ENCODE results near the gene ADAMTS9. TPM values are rescaled to one million over a fixed set of nuclear protein-coding genes. Genes with fewer than 3 reads are reported as not detected.

Gene ADAMTS9
- total RNA-seq, 6 experiments from 2014 or later, result 1.1 to 9.9 (median 3.5) TPM

DNA sequence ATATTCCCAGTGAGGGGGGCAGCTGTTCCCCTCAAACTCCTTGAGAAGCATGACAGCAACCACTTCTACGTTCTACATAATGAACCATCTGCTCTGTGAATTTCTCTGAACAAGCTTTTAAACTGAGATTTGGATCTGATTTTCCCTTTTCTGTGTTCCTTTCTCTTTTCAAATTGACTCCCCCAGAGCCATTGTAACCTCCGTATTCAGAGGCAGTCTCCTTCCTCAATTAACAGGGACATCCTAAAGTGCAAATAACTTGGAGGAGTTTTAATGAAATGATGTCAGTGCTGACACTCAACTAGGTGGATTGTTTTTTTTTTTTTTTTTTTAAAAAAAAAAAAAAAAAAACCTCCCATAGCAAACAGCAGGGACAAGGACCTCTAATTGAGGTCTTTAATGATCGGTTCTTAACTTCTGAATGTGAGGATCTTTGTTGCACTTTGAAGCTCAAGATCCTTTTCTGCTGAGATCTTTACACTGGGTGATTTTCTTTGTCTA, 48.8 kb downstream of the ADAMTS9 start:
- intact Hi-C loops (cut with DNase I), result no loop called here
- DNase-seq (no peak), ATAC-seq (no peak)
- TF ChIP-seq CTCF (IDR thresholded peaks at IDR 0.05) (no peak), POLR2A (IDR thresholded peaks at IDR 0.05) (no peak)
- H3K27me3 ChIP-seq, result no peaks in the 10 kb centered on the region
- no peaks in the 10 kb centered on the region for H3K36me3 ChIP-seq
- no peak overlapping the region for H3K4me3 ChIP-seq
- 65% methylated on average over 3 of the region's 3 CpGs for WGBS (ENCODE audit: insufficient coverage, low coverage, low lambda C conversion rate, missing lambda C conversion rate)
- H3K4me1 ChIP-seq, result no peaks in the 10 kb centered on the region
- no peak overlapping the region for H3K27ac ChIP-seq
- H3K9me3 ChIP-seq, result no peaks in the 10 kb centered on the region

GRCh38 chr3:64638511-64638910, 49.3 kb downstream of the ADAMTS9 start:
- no peak for DNase-seq
- H3K4me3 ChIP-seq, result no peak overlapping the region
- ATAC-seq, result no peak
- intact Hi-C loops (cut with DNase I), result no loop called here
- H3K27ac ChIP-seq, result no peak overlapping the region
- no peak for TF ChIP-seq POLR2A (IDR thresholded peaks at IDR 0.05)
- no peak for TF ChIP-seq CTCF (IDR thresholded peaks at IDR 0.05)
- WGBS (ENCODE audit: insufficient coverage, low coverage, low lambda C conversion rate, missing lambda C conversion rate), result 43% methylated on average over 3 of the region's 3 CpGs
- no peaks in the 10 kb centered on the region for H3K27me3 ChIP-seq
- no peaks in the 10 kb centered on the region for H3K9me3 ChIP-seq
- no peaks in the 10 kb centered on the region for H3K36me3 ChIP-seq
- no peaks in the 10 kb centered on the region for H3K4me1 ChIP-seq

GRCh38 chr3:64634417-64634816, 53.4 kb downstream of the ADAMTS9 start:
- no peaks in the 10 kb centered on the region for H3K9me3 ChIP-seq
- H3K4me3 ChIP-seq, result no peak overlapping the region
- no peak for TF ChIP-seq POLR2A (IDR thresholded peaks at IDR 0.05)
- no peak for TF ChIP-seq CTCF (IDR thresholded peaks at IDR 0.05)
- no peaks in the 10 kb centered on the region for H3K36me3 ChIP-seq
- no peaks in the 10 kb centered on the region for H3K4me1 ChIP-seq
- intact Hi-C loops (cut with DNase I), result no loop called here
- H3K27me3 ChIP-seq, result no peaks in the 10 kb centered on the region
- 82% methylated on average over 6 of the region's 6 CpGs for WGBS (ENCODE audit: insufficient coverage, low coverage, low lambda C conversion rate, missing lambda C conversion rate)
- DNase-seq (no peak), ATAC-seq (no peak)
- H3K27ac ChIP-seq, result no peak overlapping the region

- H3K27me3 ChIP-seq, result no peaks in the 10 kb centered on the region
- H3K27ac ChIP-seq, result no peak overlapping the region
- H3K4me1 ChIP-seq, result peaks cover 0 to 16% (median 0%) of the 10 kb centered on the region in 4 donors
- intact Hi-C loops (cut with DNase I), result no loop called here
- 75% methylated on average over 1 of the region's 1 CpG for WGBS (ENCODE audit: insufficient coverage, low coverage, low lambda C conversion rate, missing lambda C conversion rate)
- H3K36me3 ChIP-seq, result no peaks in the 10 kb centered on the region
- H3K9me3 ChIP-seq, result no peaks in the 10 kb centered on the region
- ATAC-seq, result no peak
- H3K4me3 ChIP-seq, result no peak overlapping the region
- TF ChIP-seq CTCF (IDR thresholded peaks at IDR 0.05) (no peak), POLR2A (IDR thresholded peaks at IDR 0.05) (no peak)
- no peak for DNase-seq
Observed at GRCh38 chr3:64631951-64632350, 55.8 kb downstream of the ADAMTS9 start.
